Measurements from ENCODE around the gene CALR3.
A peak's percentile ranks its signal among the peaks of the same experiment; 100 is the strongest.

Gene CALR3

DNA sequence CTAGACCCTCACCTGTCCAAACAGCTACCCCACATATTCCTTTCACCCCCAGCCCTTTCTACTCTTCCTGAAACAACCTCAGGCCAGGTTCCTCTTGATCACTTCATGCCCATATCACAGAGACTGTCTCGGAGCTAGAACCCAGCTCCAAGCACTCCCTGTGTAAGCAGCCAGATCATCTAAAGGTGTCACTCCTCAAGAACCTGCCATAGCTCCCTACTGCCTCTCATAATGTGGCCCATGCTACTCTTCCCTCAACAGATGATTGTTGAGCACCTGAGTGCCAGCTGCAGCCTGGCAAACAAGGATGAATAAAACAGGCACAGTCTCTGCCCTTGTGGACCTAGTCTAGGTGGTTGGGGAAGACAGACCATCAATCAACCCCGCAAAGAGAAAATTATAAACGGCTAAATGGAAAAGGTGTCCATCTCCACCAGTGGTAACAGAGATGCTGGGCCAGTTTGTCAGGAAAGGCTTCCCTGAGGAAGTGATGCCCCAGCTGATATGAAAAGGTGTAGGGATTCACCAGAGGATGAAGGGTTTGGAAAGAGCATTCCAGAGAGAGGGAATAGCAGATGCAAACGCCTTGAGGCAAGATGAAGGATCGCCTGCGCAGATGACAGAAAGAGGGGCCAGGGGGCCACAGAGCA is 32.5 kb downstream of the CALR3 start:
- peak overlapping the region; percentile 78 for H3K27ac ChIP-seq
- DNase-seq (ENCODE audit: low spot score) = no peak
- ChIA-PET CTCF (interaction anchor here (0.6 kb wide), 1 partner anchor 18 kb away, joined by 3 read pairs; no protein-coding TSS in a partner anchor), POLR2A (ENCODE audit: low non-redundant PET) (interaction anchor here (0.6 kb wide), 1 partner anchor 529 kb away, joined by 6 read pairs; the partner anchor contains the start of gene CYP4F11)
- TF ChIP-seq, protein P1, sequence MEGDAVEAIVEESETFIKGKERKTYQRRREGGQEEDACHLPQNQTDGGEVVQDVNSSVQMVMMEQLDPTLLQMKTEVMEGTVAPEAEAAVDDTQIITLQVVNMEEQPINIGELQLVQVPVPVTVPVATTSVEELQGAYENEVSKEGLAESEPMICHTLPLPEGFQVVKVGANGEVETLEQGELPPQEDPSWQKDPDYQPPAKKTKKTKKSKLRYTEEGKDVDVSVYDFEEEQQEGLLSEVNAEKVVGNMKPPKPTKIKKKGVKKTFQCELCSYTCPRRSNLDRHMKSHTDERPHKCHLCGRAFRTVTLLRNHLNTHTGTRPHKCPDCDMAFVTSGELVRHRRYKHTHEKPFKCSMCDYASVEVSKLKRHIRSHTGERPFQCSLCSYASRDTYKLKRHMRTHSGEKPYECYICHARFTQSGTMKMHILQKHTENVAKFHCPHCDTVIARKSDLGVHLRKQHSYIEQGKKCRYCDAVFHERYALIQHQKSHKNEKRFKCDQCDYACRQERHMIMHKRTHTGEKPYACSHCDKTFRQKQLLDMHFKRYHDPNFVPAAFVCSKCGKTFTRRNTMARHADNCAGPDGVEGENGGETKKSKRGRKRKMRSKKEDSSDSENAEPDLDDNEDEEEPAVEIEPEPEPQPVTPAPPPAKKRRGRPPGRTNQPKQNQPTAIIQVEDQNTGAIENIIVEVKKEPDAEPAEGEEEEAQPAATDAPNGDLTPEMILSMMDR (conservative IDR thresholded peaks at IDR 0.05; ENCODE audit: low read depth) = no peak

- CTCF ChIA-PET = interaction anchor here (0.7 kb wide), 1 partner anchor 679 kb away, joined by 4 read pairs; no protein-coding TSS in a partner anchor
- peak; percentile 51 for DNase-seq (ENCODE audit: low spot score)
- TF ChIP-seq, protein P1 (conservative IDR thresholded peaks at IDR 0.05; ENCODE audit: low read depth) = no peak
- POLR2A ChIA-PET (ENCODE audit: low non-redundant PET) = no interaction called here
- peak overlapping the region; percentile 78 for H3K27ac ChIP-seq
These were observed 33.2 kb downstream of the CALR3 start for GRCh38 chr19:16462757-16463250.

GRCh38 chr19:16461630-16462051 is 34.3 kb downstream of the CALR3 start:
- CTCF ChIA-PET = interaction anchor here (0.6 kb wide), 1 partner anchor 37 kb away, joined by 3 read pairs; no protein-coding TSS in a partner anchor
- H3K27ac ChIP-seq = peak overlapping the region; percentile 78
- POLR2A ChIA-PET (ENCODE audit: low non-redundant PET) = no interaction called here
- no peak for DNase-seq (ENCODE audit: low spot score)
- TF ChIP-seq, protein P1 (conservative IDR thresholded peaks at IDR 0.05; ENCODE audit: low read depth) = no peak

DNA sequence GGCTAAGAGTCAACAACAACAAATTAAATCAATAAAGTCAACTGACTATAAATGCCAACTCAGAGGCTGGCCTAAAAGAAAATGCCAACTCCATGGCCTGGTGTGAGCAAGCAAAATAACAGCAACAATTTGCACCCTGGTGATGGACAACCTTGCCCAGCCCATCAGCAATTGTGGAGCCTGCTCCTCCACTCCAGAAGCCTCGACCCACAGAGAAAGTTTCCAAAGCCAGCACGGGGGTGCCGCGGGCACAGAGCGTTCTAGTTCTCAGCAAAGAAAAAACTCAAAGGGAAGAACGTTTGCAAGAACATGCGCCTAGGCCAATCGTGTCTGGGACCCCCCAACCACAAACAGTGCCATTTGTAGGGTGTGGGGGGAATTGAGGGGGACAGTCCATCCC is 35.5 kb downstream of the CALR3 start:
- CTCF ChIA-PET = no interaction called here
- H3K27ac ChIP-seq = peak overlapping the region; percentile 78

DNA sequence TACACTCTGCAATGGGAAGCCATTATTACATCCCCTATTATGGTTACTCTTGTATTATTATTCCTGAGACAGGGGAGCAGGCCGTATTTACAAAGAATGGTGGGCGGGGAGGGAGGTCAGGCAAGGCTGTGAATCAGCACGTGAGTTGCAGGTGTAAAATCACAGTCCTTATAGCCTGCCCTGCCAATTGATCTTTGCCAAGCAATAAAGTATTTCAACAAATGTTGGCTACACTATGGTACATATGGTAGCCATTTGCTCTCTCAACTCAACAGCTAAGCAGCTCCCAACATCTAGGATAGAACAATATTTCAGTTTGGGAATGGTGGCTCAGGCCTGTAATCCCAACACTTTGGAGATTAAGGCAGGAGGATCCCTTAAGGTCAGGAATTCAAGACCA is 36.3 kb downstream of the CALR3 start:
- H3K27ac ChIP-seq = peak overlapping the region; percentile 78
- no peak for DNase-seq (ENCODE audit: low spot score)
- ChIA-PET POLR2A (ENCODE audit: low non-redundant PET) (no interaction called here), CTCF (no interaction called here)
- TF ChIP-seq, protein P1 (conservative IDR thresholded peaks at IDR 0.05; ENCODE audit: low read depth) = no peak

More for the DNA sequence above, 35.5 kb downstream of the CALR3 start:
- DNase-seq (ENCODE audit: low spot score) = no peak
- POLR2A ChIA-PET (ENCODE audit: low non-redundant PET) = no interaction called here
- TF ChIP-seq, protein P1 (conservative IDR thresholded peaks at IDR 0.05; ENCODE audit: low read depth) = no peak

DNA sequence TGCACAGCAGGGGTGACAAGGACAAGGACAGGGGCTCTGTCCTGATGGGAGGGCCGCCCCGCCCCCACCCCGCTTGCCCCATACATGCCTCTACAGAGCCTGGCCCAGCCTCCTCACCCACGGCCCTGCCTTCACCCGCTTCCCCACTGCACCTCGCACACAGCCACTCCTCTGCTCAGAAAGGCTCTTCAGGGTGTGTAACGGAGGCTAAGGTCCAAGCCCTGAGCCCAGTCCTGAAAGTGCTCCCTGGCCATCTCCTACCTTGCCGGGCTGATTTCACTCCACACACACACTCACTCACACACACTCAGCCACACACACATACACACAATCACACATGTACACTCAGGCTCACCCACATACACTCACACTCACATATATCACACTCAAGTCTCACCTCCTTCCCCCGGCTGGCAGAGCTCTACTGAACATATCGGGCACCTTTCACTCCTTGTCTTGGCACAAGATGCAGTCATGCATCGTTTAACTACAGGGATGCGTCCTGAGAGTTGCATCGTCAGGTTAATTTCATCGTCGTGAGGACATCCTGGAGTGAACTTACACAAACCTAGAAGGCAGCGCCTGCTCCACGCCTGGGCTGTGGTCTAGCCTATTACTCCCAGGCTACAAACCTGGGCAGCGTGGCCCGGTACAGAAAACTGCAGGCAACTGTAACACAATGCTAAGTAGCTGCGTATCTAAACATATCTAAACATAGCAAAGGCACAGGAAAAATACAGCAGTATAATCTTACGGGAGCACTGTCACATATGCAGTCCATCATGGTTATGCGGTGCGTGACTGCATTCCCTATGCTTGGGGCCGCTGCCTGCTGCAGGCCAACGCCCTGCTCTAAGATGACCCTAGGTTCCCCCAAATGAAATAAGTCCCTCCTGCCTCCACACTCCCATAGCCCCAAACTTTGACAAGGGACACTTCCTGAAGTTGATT is 37.3 kb downstream of the CALR3 start:
- POLR2A ChIA-PET (ENCODE audit: low non-redundant PET) = no interaction called here
- TF ChIP-seq, protein P1 (conservative IDR thresholded peaks at IDR 0.05; ENCODE audit: low read depth) = no peak
- H3K27ac ChIP-seq = peak overlapping the region; percentile 76
- CTCF ChIA-PET = no interaction called here
- DNase-seq (ENCODE audit: low spot score) = no peak
